T-cell (primary cell): ENCODE results near the gene PRDX2. TPM values are rescaled to one million over a fixed set of nuclear protein-coding genes. Genes with fewer than 3 reads are reported as not detected.
A peak's percentile ranks its signal among the peaks of the same experiment; 100 is the strongest.

ENCODE experiments used
- ATAC-seq, 4 experiments: fragments of 200-7000 bp in 3 of 4; fragments of 150-1000 bp in 1 of 4; cut with Tn5 transposase; replicated peaks in 1 of 4; 1 replicate in 3 of 4; 2 replicates in 1 of 4; pipeline ENCODE4 v1.10.0; 2021; ENCODE audit warnings: moderate library complexity in 3 of 4, mild to moderate bottlenecking in 2 of 4, moderate number of reproducible peaks in 1 of 4
- CTCF ChIA-PET, 2 donors: fragments of 300-600 bp; sonication (Branson Sonifier 250); formaldehyde crosslinking; loops; one replicate each; lab custom pipeline; 2022; ENCODE audit warnings: antibody characterized with exemption in 2 of 2; lab: Charles Lee
- POLR2A ChIA-PET, 2 donors: fragments of 300-600 bp; sonication (Branson Sonifier 250); formaldehyde crosslinking; loops; one replicate each; lab custom pipeline; 2022; ENCODE audit warnings: antibody characterized with exemption in 2 of 2; lab: Charles Lee
- DNase-seq, 35 experiments: peaks; one replicate each; pipeline versions ENCODE4 v3.0.0 to v3.0.0-alpha.2; 2013 to 2023
- H3K27ac ChIP-seq: one replicate; pipeline ENCODE4 v1.5.1; 2013; ENCODE audit warnings: low read length
- H3K27me3 ChIP-seq, 2 experiments: replicated peaks in 1 of 2; 1 replicate in 1 of 2; 2 replicates in 1 of 2; pipeline versions ENCODE4 v1.6.1 to v1.7.0; 2013; ENCODE audit warnings: low read length in 1 of 2, mixed read lengths in 1 of 2; ENCODE audit not compliant: control insufficient read depth in 2 of 2, insufficient read depth in 2 of 2; ENCODE audit errors: extremely low read depth in 1 of 2
- H3K36me3 ChIP-seq, 2 donors: 1 replicate in 1 of 2; 2 replicates in 1 of 2; pipeline versions ENCODE4 v1.6.1 to v1.7.0; 2013; ENCODE audit warnings: low read length in 1 of 2; ENCODE audit not compliant: control insufficient read depth in 2 of 2, insufficient read depth in 1 of 2; ENCODE audit errors: extremely low read depth in 1 of 2
- H3K4me1 ChIP-seq, 2 experiments: 1 replicate in 1 of 2; 2 replicates in 1 of 2; pipeline versions ENCODE4 v1.6.1 to v1.7.0; 2013; ENCODE audit warnings: low read length in 2 of 2, mixed read lengths in 1 of 2; ENCODE audit not compliant: insufficient read depth in 2 of 2, control insufficient read depth in 1 of 2; ENCODE audit errors: extremely low read depth in 1 of 2
- H3K4me3 ChIP-seq, 2 donors: 1 replicate in 1 of 2; 2 replicates in 1 of 2; pipeline versions ENCODE4 v1.5.1 to v1.7.0; 2013; ENCODE audit warnings: mild to moderate bottlenecking in 2 of 2, low read length in 1 of 2, moderate library complexity in 1 of 2; ENCODE audit not compliant: control insufficient read depth in 1 of 2; ENCODE audit errors: extremely low read depth in 1 of 2
- H3K9me3 ChIP-seq: 2 replicates; pipeline ENCODE4 v1.7.0; 2013
- H3K27ac Mint-ChIP-seq, 2 donors: one replicate each; pipeline ENCODE4 v1.8.0; 2020 to 2021; ENCODE audit warnings: mild to moderate bottlenecking in 2 of 2, mixed read lengths in 2 of 2
- H3K27me3 Mint-ChIP-seq, 2 donors: one replicate each; pipeline ENCODE4 v1.8.0; 2021 to 2022; ENCODE audit warnings: mixed read lengths in 2 of 2
- H3K36me3 Mint-ChIP-seq: one replicate; pipeline ENCODE4 v1.8.0; 2021; ENCODE audit warnings: mixed read lengths
- H3K4me1 Mint-ChIP-seq, 3 donors: one replicate each; pipeline ENCODE4 v1.8.0; 2020 to 2022; ENCODE audit warnings: mixed read lengths in 3 of 3, mild to moderate bottlenecking in 1 of 3
- H3K4me3 Mint-ChIP-seq, 3 donors: one replicate each; pipeline ENCODE4 v1.8.0; 2020 to 2022; ENCODE audit warnings: mild to moderate bottlenecking in 3 of 3, mixed read lengths in 3 of 3, moderate library complexity in 3 of 3
- H3K9me3 Mint-ChIP-seq, 3 donors: one replicate each; pipeline ENCODE4 v1.8.0; 2020 to 2022; ENCODE audit warnings: mixed read lengths in 3 of 3
- WGBS: methylation state at CpG from one replicate; pipeline ENCODE4 v1.1.5; 2013; ENCODE audit warnings: missing lambda C conversion rate; ENCODE audit not compliant: insufficient coverage; 5-methylcytosine and 5-hydroxymethylcytosine counted together
- total RNA-seq, 35 experiments: library from RNA in 6 of 35; stranded (reverse) in 6 of 35; fragments of 120-200 nt in 1 of 35; gene quantifications; one replicate each; pipeline versions ENCODE4 v1.2.1 to v1.2.4 and lab custom pipeline; 2013 to 2026

Gene PRDX2
- total RNA-seq, 5 donors from 2014 or later (not counting 1 experiment from before 2014, with no cell fraction given) = 94.5 to 150 (median 134) TPM

DNA sequence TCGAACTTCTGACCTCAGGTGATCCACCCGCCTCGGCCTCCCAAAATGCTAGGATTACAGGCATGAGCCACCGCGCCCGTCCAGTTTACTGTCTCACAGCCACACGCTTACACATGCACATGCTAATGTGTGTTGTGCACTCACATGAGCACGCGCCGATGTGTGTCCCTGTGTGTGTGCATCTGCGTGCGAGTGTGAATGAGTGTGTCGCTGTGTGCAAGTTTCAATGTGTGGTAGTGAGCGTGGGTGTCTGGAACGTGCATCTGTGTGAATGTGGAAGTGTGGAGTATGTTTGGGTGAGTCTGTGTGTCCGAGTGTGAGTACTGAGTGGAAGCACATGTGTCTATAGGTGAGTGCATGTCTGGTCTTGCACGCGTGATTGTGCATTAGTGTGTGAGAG, 40.9 kb upstream of the PRDX2 start:
- H3K27ac Mint-ChIP-seq = no peak overlapping the region

DNA sequence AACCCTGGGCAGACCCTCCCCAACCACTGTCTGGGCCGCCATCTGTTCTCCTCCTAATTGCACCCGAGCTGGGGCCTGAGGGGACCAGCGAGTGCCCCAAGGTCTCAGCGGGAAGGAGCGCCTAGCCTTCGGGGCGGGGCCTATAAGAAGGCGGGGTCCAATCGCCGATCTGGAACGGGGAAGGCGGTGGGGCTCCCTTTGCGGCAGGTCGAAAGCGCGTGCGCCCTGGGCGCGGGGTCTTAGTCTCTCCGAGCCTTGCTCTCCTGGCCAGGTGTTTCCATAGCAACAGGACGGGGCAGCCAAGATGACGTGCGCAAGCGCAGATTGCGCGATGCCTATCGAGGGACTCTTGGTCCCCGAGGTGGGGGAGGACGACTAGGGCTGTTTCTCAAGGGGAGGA, 39.5 kb upstream of the PRDX2 start:
- H3K9me3 Mint-ChIP-seq = no peaks in the 10 kb centered on the region
- Histone ChIP-seq H3K36me3 (no peaks in the 10 kb centered on the region), H3K27ac (no peak overlapping the region), H3K27me3 (peaks cover 22 to 87% of the 10 kb centered on the region in 2 experiments), H3K4me3 (peak overlapping the region in 1 of 2 donors; percentile 15), H3K4me1 (peaks cover 2 to 28% of the 10 kb centered on the region in 2 experiments), H3K9me3 (no peaks in the 10 kb centered on the region)
- H3K4me3 Mint-ChIP-seq = peak overlapping the region in 2 of 3 donors; percentile 32 to 38
- H3K27ac Mint-ChIP-seq = no peak overlapping the region
- no peaks in the 10 kb centered on the region for H3K36me3 Mint-ChIP-seq
- H3K27me3 Mint-ChIP-seq = peaks cover 67 to 72% of the 10 kb centered on the region in 2 donors
- ChIA-PET POLR2A (no interaction called here), CTCF (no interaction called here)
- peaks cover 16 to 36% (median 30%) of the 10 kb centered on the region in 3 donors for H3K4me1 Mint-ChIP-seq
- WGBS = 13% methylated on average over 28 of the region's 29 CpGs
- no peak for ATAC-seq
- DNase-seq = no peak

More for the DNA sequence above, 40.9 kb upstream of the PRDX2 start:
- H3K27ac ChIP-seq = no peak overlapping the region
- H3K36me3 Mint-ChIP-seq = no peaks in the 10 kb centered on the region
- no peak overlapping the region for H3K4me3 ChIP-seq
- peaks cover 2 to 35% of the 10 kb centered on the region in 2 experiments for H3K4me1 ChIP-seq
- ATAC-seq (no peak), DNase-seq (no peak)
- CTCF ChIA-PET = no interaction called here
- H3K9me3 ChIP-seq = no peaks in the 10 kb centered on the region
- H3K4me3 Mint-ChIP-seq = no peak overlapping the region
- no peaks in the 10 kb centered on the region for H3K36me3 ChIP-seq
- H3K4me1 Mint-ChIP-seq = peaks cover 16 to 34% (median 30%) of the 10 kb centered on the region in 3 donors
- 91% methylated on average over 18 of the region's 18 CpGs for WGBS
- no peaks in the 10 kb centered on the region for H3K9me3 Mint-ChIP-seq
- peaks cover 22 to 89% of the 10 kb centered on the region in 2 experiments for H3K27me3 ChIP-seq
- POLR2A ChIA-PET = no interaction called here
- H3K27me3 Mint-ChIP-seq = peaks cover 60 to 71% of the 10 kb centered on the region in 2 donors

DNA sequence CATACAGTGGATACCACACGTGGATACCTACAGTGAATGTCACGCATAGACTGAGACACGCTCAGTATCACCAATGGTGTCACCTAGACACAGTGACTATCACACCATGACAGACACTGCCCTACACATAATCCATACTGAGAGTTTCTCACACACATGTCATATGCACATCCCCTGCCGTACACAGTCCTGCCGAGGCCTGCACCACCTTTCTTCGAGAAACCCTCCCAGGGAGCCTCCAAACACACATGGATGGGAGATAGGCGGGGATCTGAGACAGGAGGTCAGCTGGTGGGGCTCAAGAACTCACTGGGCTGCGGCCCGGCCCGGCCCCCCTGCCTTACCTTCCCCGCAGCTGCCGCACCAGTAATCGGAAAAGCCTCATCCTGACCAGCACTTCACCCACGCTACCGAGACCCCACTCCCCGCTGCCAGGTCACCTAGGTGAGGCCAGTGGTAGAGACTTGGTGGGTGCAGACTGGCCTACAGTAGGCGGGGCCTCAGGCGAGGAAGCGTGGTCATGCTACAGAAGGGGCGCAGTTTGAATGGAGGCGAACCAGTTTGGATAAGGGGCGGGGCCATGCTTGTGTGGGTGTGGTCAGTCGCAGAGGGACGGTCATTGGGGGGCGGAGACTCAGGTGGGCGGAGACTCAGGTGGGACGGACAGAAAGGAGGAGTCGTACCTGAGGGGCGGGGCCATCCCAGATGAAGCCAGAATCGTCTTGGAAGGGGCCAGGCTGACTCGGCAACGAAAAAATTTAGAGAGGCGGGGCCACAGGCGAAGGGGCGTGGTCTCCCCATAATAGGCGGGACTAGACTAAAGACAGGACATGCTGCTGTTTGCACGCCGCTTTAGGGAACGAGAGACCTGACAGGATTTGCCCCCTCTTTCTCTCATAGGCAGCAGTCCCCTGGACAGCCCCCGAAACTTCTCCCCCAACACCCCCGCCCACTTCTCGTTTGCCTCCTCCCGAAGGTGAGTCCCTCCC, 38.8 kb upstream of the PRDX2 start:
- POLR2A ChIA-PET = no interaction called here
- Mint-ChIP-seq H3K27ac (no peak overlapping the region), H3K4me3 (peak overlapping the region in 1 of 3 donors; percentile 38), H3K27me3 (peaks cover 69 to 78% of the 10 kb centered on the region in 2 donors), H3K4me1 (peaks cover 16 to 36% (median 34%) of the 10 kb centered on the region in 3 donors), H3K9me3 (no peaks in the 10 kb centered on the region), H3K36me3 (no peaks in the 10 kb centered on the region)
- peak in 1 of 4 experiments; percentile 19 for ATAC-seq
- 26% methylated on average over 29 of the region's 43 CpGs for whole genome bisulfite sequencing
- Histone ChIP-seq H3K27ac (no peak overlapping the region), H3K36me3 (no peaks in the 10 kb centered on the region), H3K4me3 (no peak overlapping the region), H3K9me3 (no peaks in the 10 kb centered on the region), H3K4me1 (peaks cover 2 to 30% of the 10 kb centered on the region in 2 experiments), H3K27me3 (peaks cover 27 to 87% of the 10 kb centered on the region in 2 experiments)
- peak in 11 of 35 experiments; percentile 10 to 39 (median 24) for DNase-seq
- CTCF ChIA-PET = no interaction called here

- Histone ChIP-seq H3K27ac (no peak overlapping the region), H3K9me3 (no peaks in the 10 kb centered on the region), H3K36me3 (no peaks in the 10 kb centered on the region), H3K4me3 (peak overlapping the region; percentile 24 to 40), H3K27me3 (peaks cover 33 to 93% of the 10 kb centered on the region in 2 experiments), H3K4me1 (peaks cover 2 to 43% of the 10 kb centered on the region in 2 experiments)
- CTCF ChIA-PET = no interaction called here
- Mint-ChIP-seq H3K27ac (peak overlapping the region in 1 of 2 donors; percentile 8), H3K27me3 (peaks cover 67 to 80% of the 10 kb centered on the region in 2 donors), H3K4me3 (peak overlapping the region; percentile 50 to 66 (median 64)), H3K4me1 (peaks cover 24 to 43% (median 40%) of the 10 kb centered on the region in 3 donors), H3K9me3 (no peaks in the 10 kb centered on the region), H3K36me3 (no peaks in the 10 kb centered on the region)
- 29% methylated on average over 5 of the region's 21 CpGs for WGBS
- POLR2A ChIA-PET = no interaction called here
- peak in 3 of 4 experiments; percentile 35 to 49 (median 40) for ATAC-seq
- peak in 6 of 35 experiments; percentile 13 to 48 (median 20) for DNase-seq
Measured at GRCh38 chr19:12838886-12839756, 37.5 kb upstream of the PRDX2 start.

- ChIA-PET CTCF (no interaction called here), POLR2A (no interaction called here)
- Mint-ChIP-seq H3K9me3 (no peaks in the 10 kb centered on the region), H3K27ac (peak within 1 kb of the TSS in 1 of 2 donors; percentile 11), H3K36me3 (no peaks in the 10 kb centered on the region), H3K4me3 (peak within 1 kb of the TSS; percentile 50 to 66 (median 64)), H3K27me3 (peaks cover 65 to 74% of the 10 kb centered on the region in 2 donors), H3K4me1 (peaks cover 24 to 44% (median 42%) of the 10 kb centered on the region in 3 donors)
- ATAC-seq (peak; percentile 67 to 74 (median 70)), DNase-seq (peak in 22 of 35 experiments; percentile 7 to 79 (median 40))
- H3K27me3 ChIP-seq = peaks cover 33 to 91% of the 10 kb centered on the region in 2 experiments
- under 1% methylated on average over 50 of the region's 69 CpGs for WGBS
- H3K4me3 ChIP-seq = peak within 1 kb of the TSS; percentile 24 to 40
- H3K4me1 ChIP-seq = peaks cover 4 to 48% of the 10 kb centered on the region in 2 experiments
- H3K9me3 ChIP-seq = no peaks in the 10 kb centered on the region
- H3K36me3 ChIP-seq = no peaks in the 10 kb centered on the region
- no peak within 1 kb of the TSS for H3K27ac ChIP-seq
Measured at GRCh38 chr19:12838182-12838885, 36.7 kb upstream of the PRDX2 start, which contains the start of gene MAST1. Gene MAST1, plus strand, starts transcription at chr19:12838515. Its CDS starts 58 bp downstream, at chr19:12838573.
